Stimulated activated CD8-positive, alpha-beta memory T cell treated with anti-CD3 and anti-CD28 coated beads, Interleukin-7, amount 100 ng/mL, for 24 hours (primary cell): ENCODE data around the gene FYB1.

ENCODE experiments used
- DNase-seq: peaks from one replicate; pipeline ENCODE4 v3.0.0-alpha.2; 2020; ENCODE audit warnings: low read depth

FYB1 gene

GRCh38 chr5:39119404-39120051 lies 99.8 kb downstream of the FYB1 start:
- DNase-seq = no peak

- no peak for DNase-seq
Observed at GRCh38 chr5:39118638-39119037, 100.7 kb downstream of the FYB1 start.

- DNase-seq = no peak
Observed at GRCh38 chr5:39117401-39117800, 102.0 kb downstream of the FYB1 start.

- DNase-seq = no peak
Observed at GRCh38 chr5:39116344-39117170, 102.8 kb downstream of the FYB1 start.

- DNase-seq = no peak
Observed at GRCh38 chr5:39115644-39116343, 103.6 kb downstream of the FYB1 start.

GRCh38 chr5:39114155-39114554 lies 105.2 kb downstream of the FYB1 start:
- no peak for DNase-seq

GRCh38 chr5:39113354-39113953 lies 105.9 kb downstream of the FYB1 start:
- DNase-seq = no peak

GRCh38 chr5:39109606-39110005 lies 109.8 kb downstream of the FYB1 start:
- DNase-seq = no peak

GRCh38 chr5:39108987-39109386 lies 110.4 kb downstream of the FYB1 start:
- no peak for DNase-seq

GRCh38 chr5:39107350-39107749 lies 112.0 kb downstream of the FYB1 start:
- DNase-seq = no peak

- no peak for DNase-seq
Observed at GRCh38 chr5:39106322-39106721, 113.0 kb downstream of the FYB1 start.

GRCh38 chr5:39104221-39104620 lies 115.1 kb downstream of the FYB1 start:
- DNase-seq = no peak

GRCh38 chr5:39102684-39103155 lies 116.6 kb downstream of the FYB1 start:
- no peak for DNase-seq

GRCh38 chr5:39100851-39101396 lies 118.4 kb downstream of the FYB1 start:
- DNase-seq = no peak

GRCh38 chr5:39100301-39100850 lies 119.0 kb downstream of the FYB1 start:
- DNase-seq = no peak

- DNase-seq = no peak
Observed at GRCh38 chr5:39099831-39100230, 119.5 kb downstream of the FYB1 start.

GRCh38 chr5:39093352-39093751 lies 126.0 kb downstream of the FYB1 start:
- no peak for DNase-seq

GRCh38 chr5:39092581-39093351 lies 126.6 kb downstream of the FYB1 start:
- no peak for DNase-seq

GRCh38 chr5:39091940-39092580 lies 127.3 kb downstream of the FYB1 start:
- DNase-seq = no peak

GRCh38 chr5:39083968-39084367 lies 135.4 kb downstream of the FYB1 start:
- no peak for DNase-seq

GRCh38 chr5:39082995-39083394 lies 136.4 kb downstream of the FYB1 start:
- no peak for DNase-seq
